GM18498 (cell line): Measurements from ENCODE around the gene FAM236C.
"Not testable (repeated sequence)": the region's sequence is repeated elsewhere in the genome, so short reads cannot be mapped to it uniquely, and the experiment has no call there.

Source experiments
- ATAC-seq: cut with Tn5 transposase; IDR thresholded peaks from one replicate; pipeline ENCODE4 v1.9.1; 2021; ENCODE audit warnings: mild to moderate bottlenecking, moderate library complexity; ENCODE audit not compliant: unreplicated experiment

The FAM236C gene

GRCh38 chrX:72912315-72912714, at the start of gene FAM236C:
TSS of gene FAM236C (plus strand) at chrX:72912615. CDS start at chrX:72912715, 100 bp downstream.
- not testable (repeated sequence) for ATAC-seq

GRCh38 chrX:72882898-72883297, 29.5 kb upstream of the FAM236C start:
- ATAC-seq, result not testable (repeated sequence)

GRCh38 chrX:72889740-72890139, 22.7 kb upstream of the FAM236C start:
- ATAC-seq, result not testable (repeated sequence)

GRCh38 chrX:72916096-72916495, 3.7 kb downstream of the FAM236C start:
- ATAC-seq, result not testable (repeated sequence)

- ATAC-seq, result not testable (repeated sequence)
These were observed 19.9 kb downstream of the FAM236C start for GRCh38 chrX:72932283-72932682.

- not testable (repeated sequence) for ATAC-seq
These were observed 24.0 kb downstream of the FAM236C start for GRCh38 chrX:72936455-72936854.

- ATAC-seq, result not testable (repeated sequence)
These were observed 24.6 kb downstream of the FAM236C start for GRCh38 chrX:72936882-72937455.

- not testable (repeated sequence) for ATAC-seq
These were observed 25.5 kb downstream of the FAM236C start, which contains the start of gene FAM236A for GRCh38 chrX:72937906-72938305. TSS of gene FAM236A (plus strand) at chrX:72938206. CDS start at chrX:72938263, 57 bp downstream.

- not testable (repeated sequence) for ATAC-seq
These were observed 29.9 kb downstream of the FAM236C start for GRCh38 chrX:72942272-72942671.

- ATAC-seq, result peak; percentile 90
These were observed 30.8 kb downstream of the FAM236C start for GRCh38 chrX:72943035-72943818.

- ATAC-seq, result peak; percentile 86
These were observed 31.4 kb downstream of the FAM236C start, which contains the start of gene DMRTC1 for GRCh38 chrX:72943819-72944169. TSS of gene DMRTC1 (minus strand) at chrX:72943837. CDS start at chrX:72875694, 68,143 bp downstream.

GRCh38 chrX:72959971-72960370, 47.6 kb downstream of the FAM236C start:
- ATAC-seq, result not testable (repeated sequence)
